ENCODE data around the gene ZCCHC24.
"Not testable (repeated sequence)": the region's sequence is repeated elsewhere in the genome, so short reads cannot be mapped to it uniquely, and the experiment has no call there.

The ZCCHC24 gene

DNA sequence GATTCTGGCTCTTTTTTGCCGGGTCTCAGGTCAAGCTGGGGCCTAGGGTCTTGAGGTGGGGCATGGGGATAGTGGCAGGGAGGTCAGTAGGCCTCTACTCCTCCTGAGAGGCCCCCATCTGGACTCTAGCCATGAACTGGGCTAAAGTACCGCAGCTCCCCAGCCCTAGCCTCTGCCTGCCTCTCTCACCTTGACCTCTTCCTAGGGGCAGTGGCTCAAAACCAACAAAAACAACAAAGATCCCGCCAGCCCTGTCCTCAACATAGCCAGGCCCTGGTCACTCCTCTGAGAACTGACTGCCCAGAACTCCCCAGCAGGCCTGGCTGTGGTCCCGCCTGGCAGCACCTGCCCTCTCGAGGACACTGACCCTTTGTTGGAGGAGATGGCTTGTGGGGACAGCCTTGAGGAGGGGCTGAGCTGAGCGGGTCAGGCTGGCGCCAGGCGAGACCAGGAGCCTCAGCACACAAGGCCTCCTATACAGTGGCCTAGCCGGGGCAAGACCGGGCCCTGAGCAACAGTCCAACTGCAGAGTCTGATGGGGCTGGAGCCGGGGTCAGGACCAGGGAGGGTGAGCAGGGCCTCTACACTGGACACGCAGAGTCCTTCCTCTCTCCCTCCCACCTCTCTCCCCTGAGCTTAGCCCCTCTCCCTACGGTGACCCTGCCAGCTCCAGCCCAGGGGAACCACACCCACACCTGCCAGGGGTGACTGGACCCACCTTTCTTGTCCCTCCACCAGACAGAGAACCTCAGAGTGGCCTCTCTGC, 109.8 kb downstream of the ZCCHC24 start:
- DNase-seq (ENCODE audit: low read depth) = no peak
- TF ChIP-seq, protein P1, sequence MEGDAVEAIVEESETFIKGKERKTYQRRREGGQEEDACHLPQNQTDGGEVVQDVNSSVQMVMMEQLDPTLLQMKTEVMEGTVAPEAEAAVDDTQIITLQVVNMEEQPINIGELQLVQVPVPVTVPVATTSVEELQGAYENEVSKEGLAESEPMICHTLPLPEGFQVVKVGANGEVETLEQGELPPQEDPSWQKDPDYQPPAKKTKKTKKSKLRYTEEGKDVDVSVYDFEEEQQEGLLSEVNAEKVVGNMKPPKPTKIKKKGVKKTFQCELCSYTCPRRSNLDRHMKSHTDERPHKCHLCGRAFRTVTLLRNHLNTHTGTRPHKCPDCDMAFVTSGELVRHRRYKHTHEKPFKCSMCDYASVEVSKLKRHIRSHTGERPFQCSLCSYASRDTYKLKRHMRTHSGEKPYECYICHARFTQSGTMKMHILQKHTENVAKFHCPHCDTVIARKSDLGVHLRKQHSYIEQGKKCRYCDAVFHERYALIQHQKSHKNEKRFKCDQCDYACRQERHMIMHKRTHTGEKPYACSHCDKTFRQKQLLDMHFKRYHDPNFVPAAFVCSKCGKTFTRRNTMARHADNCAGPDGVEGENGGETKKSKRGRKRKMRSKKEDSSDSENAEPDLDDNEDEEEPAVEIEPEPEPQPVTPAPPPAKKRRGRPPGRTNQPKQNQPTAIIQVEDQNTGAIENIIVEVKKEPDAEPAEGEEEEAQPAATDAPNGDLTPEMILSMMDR (conservative IDR thresholded peaks at IDR 0.05; ENCODE audit: low read depth, low read length) = no peak
- H3K4me3 ChIP-seq (ENCODE audit: low read depth, low read length) = no peak overlapping the region

DNA sequence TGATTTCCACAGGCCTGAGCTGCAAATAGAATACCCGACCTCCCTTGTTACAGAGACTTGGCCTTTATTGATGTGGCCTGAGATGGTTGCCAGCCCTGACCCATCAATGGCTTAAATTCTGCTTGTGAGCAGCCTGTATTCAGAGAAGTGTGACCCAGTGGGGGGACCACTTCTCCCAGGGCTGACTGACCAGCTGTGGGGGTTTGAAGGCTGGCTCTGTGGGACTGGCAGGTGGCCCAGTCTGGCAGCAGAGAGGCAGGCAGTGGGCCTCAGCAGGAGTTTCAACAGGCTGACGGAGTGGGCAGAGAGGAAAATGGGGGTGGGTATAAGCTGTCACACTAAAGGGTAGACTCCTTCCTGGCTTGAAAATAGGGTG, 110.3 kb downstream of the ZCCHC24 start:
- DNase-seq (ENCODE audit: low read depth) = no peak
- TF ChIP-seq, protein P1 (conservative IDR thresholded peaks at IDR 0.05; ENCODE audit: low read depth, low read length) = no peak
- no peak overlapping the region for H3K4me3 ChIP-seq (ENCODE audit: low read depth, low read length)

DNA sequence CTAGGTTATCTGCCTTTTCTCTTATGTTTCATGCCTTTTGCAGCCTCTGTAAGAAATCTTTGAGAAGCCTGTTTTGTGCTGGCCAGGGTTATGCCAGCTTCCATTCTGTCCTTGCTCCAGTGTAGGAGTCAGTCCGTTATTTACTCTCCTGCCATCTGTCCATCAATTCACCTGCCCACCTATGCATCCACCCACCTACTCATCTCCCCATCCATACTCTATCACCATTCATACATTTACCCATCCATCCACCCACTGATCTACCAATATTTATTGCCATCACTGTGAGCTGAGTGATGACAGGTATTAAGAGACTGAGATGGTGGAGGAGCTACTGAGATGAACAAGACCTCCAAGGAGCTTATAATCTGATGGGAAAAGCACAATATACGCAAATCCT, 110.9 kb downstream of the ZCCHC24 start:
- no peak overlapping the region for H3K4me3 ChIP-seq (ENCODE audit: low read depth, low read length)
- DNase-seq (ENCODE audit: low read depth) = no peak
- TF ChIP-seq, protein P1 (conservative IDR thresholded peaks at IDR 0.05; ENCODE audit: low read depth, low read length) = no peak

DNA sequence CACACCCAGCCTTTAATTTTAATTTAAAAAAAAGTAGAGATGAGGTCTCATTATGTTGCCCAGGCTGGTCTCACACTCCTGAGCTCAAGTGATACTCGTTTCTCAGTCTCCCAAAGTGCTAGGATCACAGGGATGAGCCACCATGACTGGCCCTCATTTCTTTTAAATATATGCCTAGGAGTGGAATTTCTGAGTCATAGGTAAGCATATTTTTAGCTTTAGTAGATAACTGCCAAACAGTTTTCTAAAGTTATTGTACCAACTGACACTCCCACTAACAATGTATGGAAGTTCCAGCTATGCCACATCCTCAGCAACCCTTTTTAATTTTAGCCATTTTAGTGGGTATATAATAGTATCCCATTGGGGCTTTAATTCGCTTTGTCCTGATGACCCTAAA, 111.9 kb downstream of the ZCCHC24 start:
- no peak overlapping the region for H3K4me3 ChIP-seq (ENCODE audit: low read depth, low read length)
- DNase-seq (ENCODE audit: low read depth) = peak; percentile 51
- TF ChIP-seq, protein P1 (conservative IDR thresholded peaks at IDR 0.05; ENCODE audit: low read depth, low read length) = no peak

DNA sequence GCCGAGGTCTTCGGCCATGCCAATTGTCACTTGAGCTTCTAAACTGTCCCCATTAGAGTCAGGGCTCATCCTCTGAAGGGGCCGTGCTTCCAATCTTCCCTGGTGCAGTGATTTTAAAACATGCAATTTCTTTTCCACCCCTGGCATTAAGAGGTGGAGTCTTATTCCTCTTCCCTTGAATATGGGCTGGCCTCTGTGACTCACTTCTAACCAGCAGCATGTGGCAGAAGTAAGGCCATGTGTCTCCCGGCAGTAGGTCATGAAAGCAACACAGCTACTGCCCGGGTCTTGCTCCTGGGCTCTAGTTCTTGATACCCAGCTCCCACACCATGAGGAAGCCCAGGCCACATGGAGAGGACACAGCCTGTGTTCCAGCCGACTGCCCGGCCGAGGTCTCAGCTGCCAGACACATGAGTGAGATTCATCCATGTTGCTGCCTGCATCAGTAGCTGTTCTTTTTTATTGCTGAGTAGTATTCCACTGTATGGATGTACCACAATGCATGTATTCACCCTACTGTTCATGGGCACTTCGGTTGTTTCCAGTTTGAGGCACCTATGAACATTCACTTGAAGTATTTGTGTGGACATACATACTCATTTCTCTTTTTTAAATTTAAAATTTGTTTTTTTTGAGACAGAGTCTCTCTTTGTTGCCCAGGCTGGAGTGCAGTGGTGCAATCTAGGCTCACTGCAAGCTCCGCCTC, 112.7 kb downstream of the ZCCHC24 start:
- not testable (repeated sequence) for DNase-seq (ENCODE audit: low read depth); H3K4me3 ChIP-seq (ENCODE audit: low read depth, low read length)

All from choroid plexus epithelial cell (primary cell).